Loucy (cell line): ENCODE results near the gene TTC13.
A peak's percentile ranks its signal among the peaks of the same experiment; 100 is the strongest.

ENCODE experiments used
- H2AFZ ChIP-seq: fragments of 200-600 bp; sonication (generic); 2 replicates; pipeline ENCODE4 v1.6.0; 2016; ENCODE audit warnings: antibody characterized with exemption, mild to moderate bottlenecking, low read length, moderate library complexity
- H3F3A ChIP-seq: fragments of 200-600 bp; 2 replicates; pipeline ENCODE4 v1.6.0; 2016; ENCODE audit warnings: antibody characterized with exemption, low read depth, mild to moderate bottlenecking
- H3K27me3 ChIP-seq: fragments of 200-600 bp; sonication (generic); 2 replicates; pipeline ENCODE4 v1.6.1; 2014; ENCODE audit warnings: low read length, mild to moderate bottlenecking; ENCODE audit not compliant: insufficient read depth, poor library complexity, severe bottlenecking
- H3K36me3 ChIP-seq: fragments of 200-600 bp; sonication (generic); 2 replicates; pipeline ENCODE4 v1.6.1; 2016; ENCODE audit warnings: low read length; ENCODE audit not compliant: insufficient read depth
- H3K4me1 ChIP-seq: fragments of 200-600 bp; sonication (generic); 2 replicates; pipeline ENCODE4 v1.5.1; 2014; ENCODE audit warnings: low read length, mild to moderate bottlenecking; ENCODE audit not compliant: insufficient read depth, poor library complexity, severe bottlenecking
- H3K4me2 ChIP-seq: fragments of 200-600 bp; sonication (generic); 2 replicates; pipeline ENCODE4 v1.6.0; 2014; ENCODE audit warnings: antibody characterized with exemption, low read length, low read depth, mild to moderate bottlenecking; ENCODE audit not compliant: poor library complexity, severe bottlenecking
- H3K4me3 ChIP-seq: fragments of 200-600 bp; sonication (generic); 2 replicates; pipeline ENCODE4 v1.5.1; 2014; ENCODE audit warnings: low read length, mild to moderate bottlenecking, mixed read lengths; ENCODE audit not compliant: poor library complexity, severe bottlenecking
- H3K79me2 ChIP-seq: fragments of 200-600 bp; sonication (generic); 2 replicates; pipeline ENCODE4 v1.6.1; 2014; ENCODE audit warnings: low read length; ENCODE audit not compliant: insufficient read depth
- H3K9ac ChIP-seq: fragments of 200-600 bp; sonication (generic); 2 replicates; pipeline ENCODE4 v1.6.0; 2014; ENCODE audit warnings: mild to moderate bottlenecking, low read depth, low read length, moderate library complexity; ENCODE audit not compliant: poor library complexity, severe bottlenecking
- H3K9me2 ChIP-seq: fragments of 200-600 bp; sonication (generic); replicated peaks from 2 replicates; pipeline ENCODE4 v1.6.1; 2016; ENCODE audit warnings: low read depth, low read length, mixed read lengths
- H3K9me3 ChIP-seq: fragments of 200-600 bp; sonication (generic); 2 replicates; pipeline ENCODE4 v1.6.1; 2014; ENCODE audit warnings: mild to moderate bottlenecking, antibody characterized with exemption, low read length, low read depth; ENCODE audit not compliant: insufficient read depth
- H4K20me1 ChIP-seq: fragments of 200-600 bp; sonication (generic); 2 replicates; pipeline ENCODE4 v1.6.0; 2014; ENCODE audit warnings: antibody characterized with exemption, low read length, mild to moderate bottlenecking; ENCODE audit not compliant: insufficient read depth, poor library complexity, severe bottlenecking
- EZH2phosphoT487 ChIP-seq: fragments of 200-600 bp; IDR thresholded peaks from 2 replicates; pipeline ENCODE4 v1.6.1; 2018; ENCODE audit warnings: antibody characterized with exemption, mild to moderate bottlenecking, moderate library complexity, borderline replicate concordance
- TF ChIP-seq, protein P1 (sequence below): fragments of 200-600 bp; sonication (generic); conservative IDR thresholded peaks from 2 replicates; pipeline ENCODE4 v1.5.1; 2014; ENCODE audit warnings: mild to moderate bottlenecking, antibody characterized with exemption, low read length

The TTC13 gene

GRCh38 chr1:230917284-230918135 is 61.2 kb downstream of the TTC13 start:
- no peak for TF ChIP-seq EZH2phosphoT487
- TF ChIP-seq, protein P1, sequence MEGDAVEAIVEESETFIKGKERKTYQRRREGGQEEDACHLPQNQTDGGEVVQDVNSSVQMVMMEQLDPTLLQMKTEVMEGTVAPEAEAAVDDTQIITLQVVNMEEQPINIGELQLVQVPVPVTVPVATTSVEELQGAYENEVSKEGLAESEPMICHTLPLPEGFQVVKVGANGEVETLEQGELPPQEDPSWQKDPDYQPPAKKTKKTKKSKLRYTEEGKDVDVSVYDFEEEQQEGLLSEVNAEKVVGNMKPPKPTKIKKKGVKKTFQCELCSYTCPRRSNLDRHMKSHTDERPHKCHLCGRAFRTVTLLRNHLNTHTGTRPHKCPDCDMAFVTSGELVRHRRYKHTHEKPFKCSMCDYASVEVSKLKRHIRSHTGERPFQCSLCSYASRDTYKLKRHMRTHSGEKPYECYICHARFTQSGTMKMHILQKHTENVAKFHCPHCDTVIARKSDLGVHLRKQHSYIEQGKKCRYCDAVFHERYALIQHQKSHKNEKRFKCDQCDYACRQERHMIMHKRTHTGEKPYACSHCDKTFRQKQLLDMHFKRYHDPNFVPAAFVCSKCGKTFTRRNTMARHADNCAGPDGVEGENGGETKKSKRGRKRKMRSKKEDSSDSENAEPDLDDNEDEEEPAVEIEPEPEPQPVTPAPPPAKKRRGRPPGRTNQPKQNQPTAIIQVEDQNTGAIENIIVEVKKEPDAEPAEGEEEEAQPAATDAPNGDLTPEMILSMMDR: peak; percentile 74

DNA sequence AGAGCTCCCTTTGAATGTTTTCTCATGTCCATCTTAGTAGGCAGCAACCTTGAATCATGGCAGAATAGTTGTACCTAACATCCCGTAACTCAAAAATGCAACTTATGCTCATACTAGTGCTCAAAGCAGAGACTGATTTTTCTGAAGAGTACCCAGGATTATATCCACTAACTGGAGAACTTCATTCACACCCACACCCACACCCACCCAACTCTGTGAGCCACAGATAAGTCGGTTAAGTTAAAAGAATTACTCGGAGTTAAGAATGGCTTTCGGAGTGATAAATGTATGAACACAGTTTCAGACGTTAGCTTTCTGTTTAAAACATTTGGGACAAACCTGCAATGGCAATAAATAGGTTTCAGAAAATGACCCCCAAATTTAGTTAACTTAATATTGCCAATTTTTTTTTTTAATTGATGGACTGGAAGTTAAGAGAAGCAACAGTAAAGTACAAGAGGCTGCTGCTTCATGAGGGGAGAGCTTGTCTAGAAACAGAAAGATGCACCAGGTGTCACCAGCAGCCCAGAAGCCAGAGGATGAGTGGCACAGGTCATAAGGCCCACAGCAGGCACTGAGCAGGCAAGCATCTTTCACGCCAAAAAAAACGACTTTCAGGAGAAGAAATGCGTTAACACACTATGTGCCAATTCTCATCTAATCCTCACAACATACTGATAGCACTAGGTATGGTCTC is 61.9 kb downstream of the TTC13 start:
- H3F3A ChIP-seq: no peaks in the 10 kb centered on the region
- H3K4me3 ChIP-seq: no peak overlapping the region
- H3K4me1 ChIP-seq: peaks cover 6% of the 10 kb centered on the region
- H3K9me2 ChIP-seq: no peaks in the 10 kb centered on the region
- H3K36me3 ChIP-seq: peaks cover 4% of the 10 kb centered on the region
- H4K20me1 ChIP-seq: no peaks in the 10 kb centered on the region
- H2AFZ ChIP-seq: no peak overlapping the region
- no peaks in the 10 kb centered on the region for H3K9me3 ChIP-seq
- H3K79me2 ChIP-seq: no peaks in the 10 kb centered on the region
- H3K27me3 ChIP-seq: no peaks in the 10 kb centered on the region
- no peak overlapping the region for H3K9ac ChIP-seq
- TF ChIP-seq, protein P1: no peak
- TF ChIP-seq EZH2phosphoT487: no peak
- H3K4me2 ChIP-seq: no peak overlapping the region

More at GRCh38 chr1:230917284-230918135, 61.2 kb downstream of the TTC13 start:
- Histone ChIP-seq H4K20me1 (no peaks in the 10 kb centered on the region), H3K9me3 (no peaks in the 10 kb centered on the region), H3F3A (no peaks in the 10 kb centered on the region), H3K27me3 (no peaks in the 10 kb centered on the region), H3K9me2 (no peaks in the 10 kb centered on the region), H3K4me2 (peak overlapping the region; percentile 18), H2AFZ (0 out of 2 replicates have a peak overlapping the region, but pooled peaks have one; percentile 46), H3K4me3 (no peak overlapping the region), H3K4me1 (peaks cover 6% of the 10 kb centered on the region), H3K9ac (no peak overlapping the region), H3K79me2 (no peaks in the 10 kb centered on the region), H3K36me3 (peaks cover 4% of the 10 kb centered on the region)

- Histone ChIP-seq H3K27me3 (no peaks in the 10 kb centered on the region), H3K4me2 (no peak overlapping the region), H3K79me2 (no peaks in the 10 kb centered on the region), H4K20me1 (no peaks in the 10 kb centered on the region), H3K9ac (no peak overlapping the region), H3K36me3 (peaks cover 8% of the 10 kb centered on the region), H3F3A (no peaks in the 10 kb centered on the region), H3K4me1 (peaks cover 6% of the 10 kb centered on the region), H2AFZ (no peak overlapping the region), H3K4me3 (no peak overlapping the region), H3K9me3 (no peaks in the 10 kb centered on the region), H3K9me2 (no peaks in the 10 kb centered on the region)
- TF ChIP-seq, protein P1: no peak
- no peak for TF ChIP-seq EZH2phosphoT487
These were observed 63.6 kb downstream of the TTC13 start for GRCh38 chr1:230915078-230915477.
